HepG2 (cell line): ENCODE data around the gene ACOXL. TPM values are rescaled to one million over a fixed set of nuclear protein-coding genes. Genes with fewer than 3 reads are reported as not detected.
A peak's percentile ranks its signal among the peaks of the same experiment; 100 is the strongest.

Experiments
- ATAC-seq: fragments of 200-7000 bp; cut with Tn5 transposase; 3 replicates; pipeline ENCODE4 v1.9.1; 2020; ENCODE audit warnings: mild to moderate bottlenecking, moderate library complexity
- BruUV-seq: library from RNA; stranded (reverse); fragments of 400-500 nt; replicated peaks from 2 replicates; lab custom pipeline; 2021; lab: Mats Ljungman, UMichigan
- CTCF ChIA-PET: fragments of 300-600 bp; formaldehyde crosslinking; extraction: SDS; loops from one replicate; lab custom pipeline; 2021; ENCODE audit warnings: low total read pairs, inconsistent platforms, low intra/inter-chr PET ratio; lab: Yijun Ruan, JAX
- POLR2A ChIA-PET: fragments of 350-600 bp; sonication (Branson Sonifier 250); formaldehyde crosslinking; loops from one replicate; lab custom pipeline; 2020; ENCODE audit warnings: antibody characterized with exemption, inconsistent platforms; lab: Yijun Ruan, JAX
- DNase-seq: peaks from one replicate; pipeline ENCODE4 v3.0.0-alpha.2; 2015; ENCODE audit warnings: low spot score
- FAIRE-seq: peaks from 3 replicates; lab custom pipeline; 2011; peaks lifted over from hg19 to GRCh38; lab: Jason Lieb, UNC
- H2AFZ ChIP-seq: one replicate; pipeline ENCODE4 v1.6.1; 2011; ENCODE audit warnings: low read length, inconsistent platforms
- H3K27ac ChIP-seq: fragments of 300-600 bp; 3 replicates; pipeline ENCODE4 v1.8.0; 2011; ENCODE audit warnings: mixed run types, mild to moderate bottlenecking, mixed read lengths, low read length, inconsistent platforms; ENCODE audit not compliant: insufficient read depth; ENCODE audit errors: extremely low read length
- H3K27me3 ChIP-seq, 2 experiments: fragments of 200-600 bp in 1 of 2; 2 replicates in 1 of 2; 3 replicates in 1 of 2; pipeline versions ENCODE4 v1.6.0 to v1.8.0; 2011; ENCODE audit warnings: low read length in 2 of 2, mild to moderate bottlenecking in 2 of 2, moderate library complexity in 2 of 2, inconsistent platforms in 1 of 2; ENCODE audit not compliant: insufficient read depth in 2 of 2, control insufficient read depth in 1 of 2
- H3K36me3 ChIP-seq, 2 experiments: fragments of 200-600 bp in 1 of 2; replicated peaks in 1 of 2; 2 replicates in 1 of 2; 3 replicates in 1 of 2; pipeline versions ENCODE4 v1.5.1 to v1.8.0; 2011; ENCODE audit warnings: low read length in 2 of 2, inconsistent platforms in 1 of 2; ENCODE audit not compliant: insufficient read depth in 2 of 2, control insufficient read depth in 1 of 2
- H3K4me1 ChIP-seq: 2 replicates; pipeline ENCODE4 v1.5.1; 2012; ENCODE audit warnings: low read length, inconsistent platforms; ENCODE audit not compliant: insufficient read depth
- H3K4me2 ChIP-seq: 2 replicates; pipeline ENCODE4 v1.6.0; 2011; ENCODE audit warnings: low read depth, low read length, inconsistent platforms
- H3K4me3 ChIP-seq, 3 experiments: fragments of 200-600 bp in 1 of 3; sonication (generic), shearing (Covaris generic) in 1 of 3; replicated peaks in 1 of 3; 2 replicates each; pipeline ENCODE4 v1.5.1; 2011 to 2016; ENCODE audit warnings: low read length in 3 of 3, inconsistent platforms in 2 of 3, low read depth in 2 of 3, mild to moderate bottlenecking in 2 of 3, control low read depth in 1 of 3, mixed read lengths in 1 of 3; ENCODE audit not compliant: insufficient read depth in 1 of 3
- H3K79me2 ChIP-seq: one replicate; pipeline ENCODE4 v1.6.1; 2011; ENCODE audit warnings: low read length, inconsistent platforms; ENCODE audit not compliant: insufficient read depth
- H3K9ac ChIP-seq: 2 replicates; pipeline ENCODE4 v1.6.0; 2011; ENCODE audit warnings: mild to moderate bottlenecking, low read depth, low read length, inconsistent platforms; ENCODE audit not compliant: insufficient read depth
- H3K9me3 ChIP-seq: 2 replicates; pipeline ENCODE4 v1.5.1; 2012; ENCODE audit warnings: mild to moderate bottlenecking, low read length
- H4K20me1 ChIP-seq: 2 replicates; pipeline ENCODE4 v1.6.0; 2011; ENCODE audit warnings: inconsistent platforms, mild to moderate bottlenecking, low read length, moderate library complexity; ENCODE audit not compliant: insufficient read depth
- DMTF1 ChIP-seq: sonication (generic); formaldehyde crosslinking; IDR thresholded peaks from 2 replicates; pipeline ENCODE4 v1.4.0; 2020; ENCODE audit warnings: mild to moderate bottlenecking, missing genetic modification reagents
- DR1 ChIP-seq: sonication (generic); formaldehyde crosslinking; IDR thresholded peaks from 2 replicates; pipeline ENCODE4 v1.8.0; 2021; ENCODE audit warnings: mild to moderate bottlenecking, missing genetic modification reagents, inconsistent platforms
- FOXC1 ChIP-seq: sonication (generic); formaldehyde crosslinking; IDR thresholded peaks from 2 replicates; pipeline ENCODE4 v1.8.0; 2022; ENCODE audit warnings: mild to moderate bottlenecking, missing genetic modification reagents, borderline replicate concordance
- MATR3 ChIP-seq: sonication (generic); formaldehyde crosslinking; IDR thresholded peaks from 2 replicates; pipeline ENCODE4 v1.4.0; 2020; ENCODE audit warnings: missing genetic modification reagents
- MLX ChIP-seq: IDR thresholded peaks from 2 replicates; pipeline ENCODE4 v1.6.1; 2016
- SALL1 ChIP-seq: sonication (generic); formaldehyde crosslinking; IDR thresholded peaks from 2 replicates; pipeline ENCODE4 v1.8.0; 2022; ENCODE audit warnings: mild to moderate bottlenecking, missing genetic modification reagents
- SP4 ChIP-seq: sonication (generic); formaldehyde crosslinking; IDR thresholded peaks from 2 replicates; pipeline ENCODE4 v1.8.1; 2023; ENCODE audit warnings: mild to moderate bottlenecking, missing genetic modification reagents
- TCF7L2 ChIP-seq: IDR thresholded peaks from 2 replicates; pipeline ENCODE4 v1.6.1; 2011; ENCODE audit warnings: mild to moderate bottlenecking, low read depth, low read length, moderate library complexity
- U2AF2 ChIP-seq: fragments of 200-400 bp; formaldehyde crosslinking; IDR thresholded peaks from 2 replicates; pipeline ENCODE4 v1.6.1; 2017; ENCODE audit warnings: low read depth, mild to moderate bottlenecking, low read length
- ZBTB25 ChIP-seq: IDR thresholded peaks from 2 replicates; pipeline ENCODE4 v1.6.1; 2018; ENCODE audit warnings: missing genetic modification reagents
- ZKSCAN5 ChIP-seq: sonication (generic); formaldehyde crosslinking; IDR thresholded peaks from 2 replicates; pipeline ENCODE4 v1.5.1; 2020; ENCODE audit warnings: mild to moderate bottlenecking, missing genetic modification reagents
- ZNF3 ChIP-seq: IDR thresholded peaks from 2 replicates; pipeline ENCODE4 v1.7.0; 2017; ENCODE audit warnings: inconsistent platforms
- ZNF34 ChIP-seq: sonication (generic); formaldehyde crosslinking; IDR thresholded peaks from 2 replicates; pipeline ENCODE4 v1.4.0; 2020; ENCODE audit warnings: mild to moderate bottlenecking, missing genetic modification reagents, borderline replicate concordance
- WGBS: methylation state at CpG from one replicate; pipeline ENCODE4 v1.1.6; 2017; ENCODE audit warnings: low lambda C conversion rate; 5-methylcytosine and 5-hydroxymethylcytosine counted together
- in situ Hi-C: cut with HindIII; loops from 2 replicates; pipeline ENCODE4 v1.10.0; 2017; ENCODE audit warnings: low pct_unique_long_range_greater_than_20kb; ENCODE audit not compliant: extremely low pct_ligation_motif_present
- intact Hi-C: fragments of 100-400 bp; cut with micrococcal nuclease; formaldehyde crosslinking; loops from one replicate; pipeline ENCODE4 v1.10.0; 2022; ENCODE audit not compliant: unreplicated experiment
- polyA plus RNA-seq, 8 experiments: library from polyadenylated mRNA; depleted of rRNA in 3 of 8; stranded (reverse) in 7 of 8; unstranded in 1 of 8; fragments of >200 nt; fragmentation: Illumina TruSeq in 4 of 8; extraction: Trizol in 4 of 8; gene quantifications; 2 replicates each; pipeline versions ENCODE4 v1.2.1 to v1.2.3, GENCODE V29; 2011 to 2016; ENCODE audit warnings: low read depth in 4 of 8, missing spikeins in 1 of 8, mixed read lengths in 1 of 8; ENCODE audit not compliant: insufficient read depth in 1 of 8
- total RNA-seq, 5 experiments: library from RNA; depleted of rRNA; stranded (reverse); fragments of >200 nt; fragmentation: Illumina TruSeq; extraction: Trizol; gene quantifications; 2 replicates each; pipeline ENCODE4 v1.2.3, GENCODE V29; 2016; ENCODE audit warnings: low read depth in 1 of 5

The ACOXL gene
- total and polyA plus RNA-seq, 2 of the 13 experiments (the other 11 are each of a cell fraction or from before 2014, with no cell fraction given), result not detected

GRCh38 chr2:111157071-111157661, 424.8 kb downstream of the ACOXL start (continued):
- TF ChIP-seq MATR3 (CRISPR knock-in tag) (no peak), ZKSCAN5 (CRISPR knock-in tag) (no peak), MLX (CRISPR knock-in tag) (no peak), ZNF34 (no peak), ZNF3 (CRISPR knock-in tag) (no peak), FOXC1 (no peak), ZBTB25 (no peak), DR1 (CRISPR knock-in tag) (no peak), U2AF2 (no peak)

- Histone ChIP-seq H2AFZ (no peak overlapping the region), H3K4me2 (no peak overlapping the region), H3K27ac (no peak overlapping the region), H4K20me1 (no peaks in the 10 kb centered on the region), H3K4me3 (no peak overlapping the region), H3K27me3 (no peaks in the 10 kb centered on the region), H3K9me3 (no peaks in the 10 kb centered on the region), H3K9ac (no peak overlapping the region), H3K4me1 (peaks cover 60% of the 10 kb centered on the region), H3K36me3 (peaks cover 18 to 62% of the 10 kb centered on the region in 2 experiments), H3K79me2 (peaks cover 30% of the 10 kb centered on the region)
- no peak for ATAC-seq
- in situ Hi-C loops, result no loop called here
- intact Hi-C loops, result no loop called here
- FAIRE-seq, result no peak
- 73% methylated on average over 2 of the region's 2 CpGs for WGBS
- no TSS peak for BruUV-seq
- DNase-seq, result no peak
- ChIA-PET POLR2A (interaction anchor here (1.6 kb wide), 1 partner anchor 37 kb away, joined by 4 read pairs; the partner anchor contains the start of gene BCL2L11), CTCF (no interaction called here)
- TF ChIP-seq TCF7L2, result peak; percentile 40; the same call in 1 of the 2 replicates
- TF ChIP-seq SP4 (CRISPR knock-in tag), result 0 out of 2 replicates have a peak, but pooled peaks have one; percentile 20
- TF ChIP-seq DMTF1 (CRISPR knock-in tag), result no peak
- TF ChIP-seq SALL1 (CRISPR knock-in tag), result 0 out of 2 replicates have a peak, but pooled peaks have one; percentile 16
These were observed 425.4 kb downstream of the ACOXL start for GRCh38 chr2:111157798-111158197.
